Cardiac ventricle fibroblast (primary cell): Measurements from ENCODE around the gene SPRR2F. TPM values are rescaled to one million over a fixed set of nuclear protein-coding genes. Genes with fewer than 3 reads are reported as not detected.

Source experiments
- total RNA-seq: library from RNA; depleted of rRNA; stranded (reverse); fragments of >200 nt; gene quantifications from 2 replicates; pipeline ENCODE4 v1.2.3, GENCODE V29; 2015

Gene SPRR2F
- total RNA-seq: not detected in 2 replicates

GRCh38 chr1:153113416-153113815 is at the start of gene SPRR2F:
Gene SPRR2F, minus strand, starts transcription at chr1:153113516. Its CDS starts 783 bp downstream, at chr1:153112733.

GRCh38 chr1:153150846-153151245 is 37.5 kb upstream of the SPRR2F start, which contains the start of gene SPRR2G:
Gene SPRR2G, minus strand, starts transcription at chr1:153150890. Its CDS starts 780 bp downstream, at chr1:153150110.

GRCh38 chr1:153094426-153094825 is 18.9 kb downstream of the SPRR2F start, which contains the start of gene SPRR2E:
Gene SPRR2E, minus strand, starts transcription at chr1:153094526. Its CDS starts 775 bp downstream, at chr1:153093751.

GRCh38 chr1:153071511-153071910 is 41.8 kb downstream of the SPRR2F start, which contains the start of gene SPRR2B:
Gene SPRR2B, minus strand, starts transcription at chr1:153071611. Its CDS starts 772 bp downstream, at chr1:153070839.

Other genes with a start within 250 kb of the SPRR2F start
- gene SMCP, start 235.2 kb downstream of the SPRR2F start, total RNA-seq: not detected in 2 replicates
- gene IVL, start 205.0 kb downstream of the SPRR2F start, total RNA-seq: not detected in 2 replicates
- gene SPRR5, start 166.3 kb downstream of the SPRR2F start, total RNA-seq: not detected in 2 replicates
- not detected in 2 replicates for gene SPRR4, start 142.9 kb downstream of the SPRR2F start, total RNA-seq
- gene SPRR1A, start 129.4 kb downstream of the SPRR2F start, total RNA-seq: not detected in 2 replicates
- not detected in 2 replicates for gene SPRR3, start 111.8 kb downstream of the SPRR2F start, total RNA-seq
- gene SPRR1B, start 82.3 kb downstream of the SPRR2F start, total RNA-seq: not detected in 2 replicates
- not detected in 2 replicates for gene SPRR2D, start 72.4 kb downstream of the SPRR2F start, total RNA-seq
- gene SPRR2A, start 56.0 kb downstream of the SPRR2F start, total RNA-seq: not detected in 2 replicates
- gene SPRR2B, start 41.9 kb downstream of the SPRR2F start, total RNA-seq: not detected in 2 replicates
- gene SPRR2E, start 19.0 kb downstream of the SPRR2F start, total RNA-seq: not detected in 2 replicates
- not detected in 2 replicates for gene SPRR2G, start 37.4 kb upstream of the SPRR2F start, total RNA-seq
- gene LELP1, start 89.9 kb upstream of the SPRR2F start, total RNA-seq: not detected in 2 replicates
- not detected in 2 replicates for gene PRR9, start 104.1 kb upstream of the SPRR2F start, total RNA-seq
- not detected in 2 replicates for gene LORICRIN, start 146.2 kb upstream of the SPRR2F start, total RNA-seq
- gene PGLYRP3, start 199.4 kb upstream of the SPRR2F start, total RNA-seq: not detected in 2 replicates
- gene PGLYRP4, start 235.3 kb upstream of the SPRR2F start, total RNA-seq: not detected in 2 replicates
- not detected in 2 replicates for gene S100A9, start 244.3 kb upstream of the SPRR2F start, total RNA-seq